Right atrium auricular region (tissue), 2 donors: ENCODE measurements around the gene LMCD1. TPM values are rescaled to one million over a fixed set of nuclear protein-coding genes. Genes with fewer than 3 reads are reported as not detected.

Source experiments
- DNase-seq: peaks from one replicate; pipeline ENCODE4 v3.0.0-alpha.2; 2019; ENCODE audit warnings: low spot score
- H3K27ac ChIP-seq, 2 donors: fragments of 200-600 bp; sonication (generic); 1 replicate in 1 of 2; 2 replicates in 1 of 2; pipeline ENCODE4 v1.5.1; 2016 to 2019
- H3K27me3 ChIP-seq, 2 donors: fragments of 200-600 bp; sonication (generic); one replicate each; pipeline versions ENCODE4 v1.5.1 to v1.6.0; 2017 to 2019
- H3K36me3 ChIP-seq: fragments of 200-600 bp; sonication (generic); one replicate; pipeline ENCODE4 v1.5.1; 2016
- H3K4me1 ChIP-seq, 2 donors: fragments of 200-600 bp; sonication (generic); one replicate each; pipeline versions ENCODE4 v1.5.1 to v1.6.0; 2017 to 2019
- H3K4me3 ChIP-seq, 2 donors: fragments of 200-600 bp; sonication (generic); 1 replicate in 1 of 2; 2 replicates in 1 of 2; pipeline ENCODE4 v1.5.1; 2017 to 2019; ENCODE audit warnings: mild to moderate bottlenecking in 1 of 2, moderate library complexity in 1 of 2
- H3K9me3 ChIP-seq, 2 donors: fragments of 200-600 bp; sonication (generic); one replicate each; pipeline ENCODE4 v1.5.1; 2019
- CTCF ChIP-seq, 2 donors: fragments of 200-600 bp; sonication (generic); IDR thresholded peaks; one replicate each; pipeline ENCODE4 v1.5.1; 2019; ENCODE audit warnings: antibody characterized with exemption in 2 of 2
- total RNA-seq, 2 donors: library from RNA; depleted of rRNA; stranded (reverse); fragments of >200 nt; gene quantifications; one replicate each; pipeline ENCODE4 v1.1.0, GENCODE V29; 2016

LMCD1 gene
- total RNA-seq, 2 donors from 2014 or later, result 73.5 to 79.0 TPM

DNA sequence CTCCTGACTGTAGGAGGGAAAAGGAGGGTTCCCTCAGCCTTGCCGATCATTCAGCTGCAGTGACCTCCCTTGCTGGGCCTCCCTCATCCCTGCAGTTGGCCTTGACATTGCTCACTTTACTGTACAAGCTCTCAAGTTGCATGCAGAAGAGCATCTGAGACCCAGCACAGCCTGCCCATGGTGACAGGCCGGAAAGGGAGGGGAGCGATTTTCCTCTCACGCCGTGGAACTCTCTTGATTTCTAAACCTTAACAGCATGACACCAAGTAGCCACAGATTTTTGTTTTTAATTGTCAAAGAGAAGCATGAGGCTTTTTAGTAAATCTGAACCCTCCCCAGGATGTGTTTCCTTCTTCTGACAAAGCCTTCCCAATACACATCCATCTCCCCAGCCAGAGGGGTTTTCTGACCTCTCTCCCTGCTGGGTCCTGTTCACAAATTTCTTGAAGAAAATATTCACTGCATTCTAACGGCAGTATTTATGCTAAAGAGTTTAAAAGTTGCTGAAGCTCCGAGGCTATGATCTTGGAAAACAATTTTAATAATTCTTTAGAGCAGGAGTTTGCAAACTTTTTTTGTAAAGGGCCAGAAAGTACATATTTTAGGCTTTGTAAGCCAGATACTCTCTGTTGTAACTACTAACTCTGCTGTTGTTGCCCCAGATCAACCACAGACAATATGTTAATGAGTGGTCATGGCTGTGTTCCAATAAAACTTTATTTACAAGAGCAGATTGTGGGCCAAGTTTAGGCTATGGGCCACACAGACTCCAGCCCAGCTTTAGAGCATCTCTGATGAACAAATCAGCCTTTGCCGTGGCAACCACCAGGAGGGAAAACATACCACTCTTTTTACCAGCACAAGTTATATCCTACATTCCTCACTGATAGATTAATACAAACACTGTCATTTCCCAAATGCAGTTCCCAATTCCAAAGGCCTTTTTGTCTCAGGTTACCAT is 34.8 kb downstream of the LMCD1 start:
- no peak for TF ChIP-seq CTCF (IDR thresholded peaks at IDR 0.05)
- H3K4me1 ChIP-seq, result peaks cover 0 to 59% of the 10 kb centered on the region in 2 donors
- no peak overlapping the region for H3K27ac ChIP-seq
- H3K36me3 ChIP-seq, result peaks cover 67% of the 10 kb centered on the region
- H3K4me3 ChIP-seq, result no peak overlapping the region
- H3K27me3 ChIP-seq, result no peaks in the 10 kb centered on the region
- H3K9me3 ChIP-seq, result no peaks in the 10 kb centered on the region
- no peak for DNase-seq

DNA sequence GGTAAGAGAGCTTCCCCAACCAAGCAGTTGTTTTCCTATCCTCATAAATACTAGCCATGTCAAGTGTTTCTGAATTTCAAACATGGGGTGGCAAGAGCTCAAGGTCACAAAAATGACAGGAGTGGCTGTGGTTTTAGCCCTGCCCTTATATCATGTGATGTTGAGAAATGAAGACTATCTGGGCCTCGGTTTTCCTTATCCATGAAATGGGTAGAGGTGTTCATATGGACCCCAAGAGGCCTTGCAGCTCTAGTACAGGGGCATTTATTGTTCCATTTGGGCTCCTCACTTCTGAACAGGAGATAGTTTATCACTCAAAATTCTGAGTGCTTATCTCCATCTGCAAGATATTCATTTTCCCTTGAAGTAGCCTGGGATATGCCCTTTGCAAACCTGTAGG is 35.8 kb downstream of the LMCD1 start:
- H3K4me3 ChIP-seq, result no peak overlapping the region
- H3K27ac ChIP-seq, result no peak overlapping the region
- peaks cover 74% of the 10 kb centered on the region for H3K36me3 ChIP-seq
- no peak for TF ChIP-seq CTCF (IDR thresholded peaks at IDR 0.05)
- peaks cover 0 to 54% of the 10 kb centered on the region in 2 donors for H3K4me1 ChIP-seq
- no peaks in the 10 kb centered on the region for H3K27me3 ChIP-seq
- no peak for DNase-seq
- H3K9me3 ChIP-seq, result no peaks in the 10 kb centered on the region

GRCh38 chr3:8538223-8538622 is 36.6 kb downstream of the LMCD1 start:
- H3K27ac ChIP-seq, result no peak overlapping the region
- no peak for TF ChIP-seq CTCF (IDR thresholded peaks at IDR 0.05)
- H3K4me3 ChIP-seq, result no peak overlapping the region
- H3K9me3 ChIP-seq, result no peaks in the 10 kb centered on the region
- H3K27me3 ChIP-seq, result no peaks in the 10 kb centered on the region
- peaks cover 0 to 51% of the 10 kb centered on the region in 2 donors for H3K4me1 ChIP-seq
- no peak for DNase-seq
- peaks cover 77% of the 10 kb centered on the region for H3K36me3 ChIP-seq

- no peak for TF ChIP-seq CTCF (IDR thresholded peaks at IDR 0.05)
- H3K9me3 ChIP-seq, result no peaks in the 10 kb centered on the region
- no peaks in the 10 kb centered on the region for H3K27me3 ChIP-seq
- H3K36me3 ChIP-seq, result peaks cover 77% of the 10 kb centered on the region
- no peak overlapping the region for H3K4me3 ChIP-seq
- no peak for DNase-seq
- H3K27ac ChIP-seq, result no peak overlapping the region
- peaks cover 0 to 45% of the 10 kb centered on the region in 2 donors for H3K4me1 ChIP-seq
Observed at GRCh38 chr3:8538913-8539312, 37.3 kb downstream of the LMCD1 start.

- peaks cover 78% of the 10 kb centered on the region for H3K36me3 ChIP-seq
- peaks cover 0 to 45% of the 10 kb centered on the region in 2 donors for H3K4me1 ChIP-seq
- no peak for DNase-seq
- no peak overlapping the region for H3K4me3 ChIP-seq
- TF ChIP-seq CTCF (IDR thresholded peaks at IDR 0.05), result no peak
- no peaks in the 10 kb centered on the region for H3K27me3 ChIP-seq
- no peak overlapping the region for H3K27ac ChIP-seq
- H3K9me3 ChIP-seq, result no peaks in the 10 kb centered on the region
Observed at GRCh38 chr3:8539419-8539818, 37.8 kb downstream of the LMCD1 start.
